Ascending aorta (tissue), 2 donors: ENCODE results near the gene MNDA. TPM values are rescaled to one million over a fixed set of nuclear protein-coding genes. Genes with fewer than 3 reads are reported as not detected.
A peak's percentile ranks its signal among the peaks of the same experiment; 100 is the strongest.

Experiments used
- DNase-seq, 2 donors: peaks; one replicate each; pipeline ENCODE4 v3.0.0-alpha.2; 2019; ENCODE audit warnings: low spot score in 2 of 2
- H3K27ac ChIP-seq, 2 donors: fragments of 200-600 bp; sonication (generic); one replicate each; pipeline ENCODE4 v1.5.1; 2016 to 2017; ENCODE audit warnings: mild to moderate bottlenecking in 1 of 2
- H3K27me3 ChIP-seq: fragments of 200-600 bp; sonication (generic); one replicate; pipeline ENCODE4 v1.5.1; 2017
- H3K36me3 ChIP-seq, 2 donors: fragments of 200-600 bp; sonication (generic); one replicate each; pipeline ENCODE4 v1.5.1; 2016
- H3K4me1 ChIP-seq, 2 donors: fragments of 200-600 bp; sonication (generic); one replicate each; pipeline ENCODE4 v1.5.1; 2016 to 2017; ENCODE audit warnings: mild to moderate bottlenecking in 1 of 2
- H3K4me3 ChIP-seq, 2 donors: fragments of 200-600 bp; sonication (generic); one replicate each; pipeline ENCODE4 v1.5.1; 2016 to 2017; ENCODE audit warnings: mild to moderate bottlenecking in 1 of 2
- H3K9me3 ChIP-seq, 2 donors: fragments of 200-600 bp; sonication (generic); one replicate each; pipeline ENCODE4 v1.5.1; 2016
- intact Hi-C: fragments of 100-400 bp; cut with DNase I; formaldehyde crosslinking; loops from one replicate; pipeline ENCODE4 v1.15.1; 2023
- total RNA-seq: library from RNA; depleted of rRNA; stranded (reverse); fragments of >200 nt; gene quantifications from one replicate; pipeline ENCODE4 v1.1.0, GENCODE V29; 2016
- TF ChIP-seq, protein P1 (sequence below), 3 experiments: fragments of 200-600 bp in 2 of 3; fragments of 450-650 bp in 1 of 3; sonication (generic) in 2 of 3; IDR thresholded peaks; one replicate each; pipeline ENCODE4 v1.5.1; 2016 to 2019; ENCODE audit warnings: antibody characterized with exemption in 3 of 3, mild to moderate bottlenecking in 1 of 3, moderate library complexity in 1 of 3

MNDA gene
- 3.5 TPM for total RNA-seq

DNA sequence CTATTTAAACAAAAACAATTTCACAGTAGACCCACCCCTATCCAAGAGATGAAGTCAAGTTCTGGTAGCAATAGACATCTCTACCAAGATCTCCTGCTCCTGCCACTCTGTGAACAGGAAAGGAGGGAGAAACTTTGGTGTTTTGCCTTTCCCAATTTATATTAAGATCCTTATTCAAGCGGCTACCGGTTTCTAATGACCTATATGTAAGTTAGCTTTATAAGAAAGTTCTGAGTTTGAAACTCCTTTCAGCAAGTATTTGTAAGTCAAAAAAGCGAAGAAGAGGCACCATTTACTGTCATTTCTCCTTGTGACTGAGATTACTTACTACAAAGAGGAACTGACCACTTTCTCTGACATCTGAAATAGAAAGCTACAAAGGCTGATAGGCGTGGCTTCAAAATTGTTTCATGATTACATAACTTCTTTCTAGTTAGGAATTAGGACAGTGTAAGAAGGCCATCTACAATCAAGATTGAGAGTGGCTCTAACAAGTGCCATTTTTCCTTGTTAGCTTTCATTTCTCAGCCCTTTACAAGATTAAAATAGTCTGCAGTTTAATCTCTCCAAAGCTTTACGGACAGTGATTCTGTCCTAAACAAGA, at the start of gene MNDA:
TSS of gene MNDA (plus strand) at position 448 of the 604 bp plus-strand sequence. CDS start 10,803 bp downstream, outside the sequence.
- intact Hi-C loops = no loop called here
- Histone ChIP-seq H3K4me3 (peak within 1 kb of the TSS in 1 of 2 donors; percentile 18), H3K27ac (peak within 1 kb of the TSS in 1 of 2 donors; percentile 6), H3K4me1 (no peaks in the 10 kb centered on the region), H3K27me3 (no peaks in the 10 kb centered on the region), H3K9me3 (no peaks in the 10 kb centered on the region), H3K36me3 (no peaks in the 10 kb centered on the region)
- TF ChIP-seq, protein P1, sequence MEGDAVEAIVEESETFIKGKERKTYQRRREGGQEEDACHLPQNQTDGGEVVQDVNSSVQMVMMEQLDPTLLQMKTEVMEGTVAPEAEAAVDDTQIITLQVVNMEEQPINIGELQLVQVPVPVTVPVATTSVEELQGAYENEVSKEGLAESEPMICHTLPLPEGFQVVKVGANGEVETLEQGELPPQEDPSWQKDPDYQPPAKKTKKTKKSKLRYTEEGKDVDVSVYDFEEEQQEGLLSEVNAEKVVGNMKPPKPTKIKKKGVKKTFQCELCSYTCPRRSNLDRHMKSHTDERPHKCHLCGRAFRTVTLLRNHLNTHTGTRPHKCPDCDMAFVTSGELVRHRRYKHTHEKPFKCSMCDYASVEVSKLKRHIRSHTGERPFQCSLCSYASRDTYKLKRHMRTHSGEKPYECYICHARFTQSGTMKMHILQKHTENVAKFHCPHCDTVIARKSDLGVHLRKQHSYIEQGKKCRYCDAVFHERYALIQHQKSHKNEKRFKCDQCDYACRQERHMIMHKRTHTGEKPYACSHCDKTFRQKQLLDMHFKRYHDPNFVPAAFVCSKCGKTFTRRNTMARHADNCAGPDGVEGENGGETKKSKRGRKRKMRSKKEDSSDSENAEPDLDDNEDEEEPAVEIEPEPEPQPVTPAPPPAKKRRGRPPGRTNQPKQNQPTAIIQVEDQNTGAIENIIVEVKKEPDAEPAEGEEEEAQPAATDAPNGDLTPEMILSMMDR (IDR thresholded peaks at IDR 0.05) = no peak
- no peak for DNase-seq

DNA sequence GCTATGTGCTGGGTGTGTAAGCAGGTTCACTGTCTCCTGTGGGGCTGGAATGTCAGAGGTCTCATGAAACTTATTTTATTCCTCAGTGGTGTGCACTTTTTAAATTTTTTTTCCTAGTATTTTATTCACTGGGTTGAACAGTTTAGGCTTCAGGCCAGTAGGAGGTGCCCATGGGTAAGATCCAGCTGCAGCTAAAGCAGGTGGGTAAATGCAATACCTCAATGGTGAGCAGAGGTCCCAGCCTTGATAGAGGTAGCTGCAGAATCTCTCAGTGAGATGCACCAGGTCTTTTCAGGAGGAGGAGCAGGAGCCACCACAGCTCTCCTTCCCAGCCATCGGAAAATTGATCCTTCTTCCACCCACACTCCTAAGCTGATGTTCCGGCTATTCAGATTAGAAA, 37.5 kb upstream of the MNDA start:
- Histone ChIP-seq H3K4me1 (no peaks in the 10 kb centered on the region), H3K9me3 (no peaks in the 10 kb centered on the region), H3K4me3 (no peak overlapping the region), H3K27me3 (no peaks in the 10 kb centered on the region), H3K36me3 (no peaks in the 10 kb centered on the region), H3K27ac (no peak overlapping the region)
- TF ChIP-seq, protein P1 (IDR thresholded peaks at IDR 0.05) = no peak
- intact Hi-C loops = no loop called here
- no peak for DNase-seq

DNA sequence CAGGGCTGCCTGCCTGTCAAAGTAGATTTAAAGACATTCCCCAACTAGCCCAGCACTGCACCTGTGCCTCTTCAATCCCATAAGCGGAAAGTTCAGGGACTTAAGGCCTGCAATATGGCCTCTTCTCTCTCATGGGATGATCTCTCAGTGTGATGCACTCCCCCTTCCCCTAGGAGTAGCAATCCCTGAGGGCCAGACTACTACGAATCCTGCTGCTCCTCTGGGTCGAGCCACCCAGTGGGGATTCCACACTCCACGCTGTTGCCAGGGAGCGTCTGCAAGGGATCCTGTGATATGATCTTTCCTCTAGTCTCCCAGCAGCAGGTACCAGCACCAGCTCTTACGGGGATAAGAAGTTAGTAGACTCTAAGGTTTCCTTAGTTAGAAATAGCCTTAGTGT, 36.9 kb upstream of the MNDA start:
- Histone ChIP-seq H3K27me3 (no peaks in the 10 kb centered on the region), H3K4me1 (no peaks in the 10 kb centered on the region), H3K36me3 (no peaks in the 10 kb centered on the region), H3K27ac (no peak overlapping the region), H3K4me3 (no peak overlapping the region), H3K9me3 (no peaks in the 10 kb centered on the region)
- no peak for DNase-seq
- TF ChIP-seq, protein P1 (IDR thresholded peaks at IDR 0.05) = no peak
- intact Hi-C loops = no loop called here

DNA sequence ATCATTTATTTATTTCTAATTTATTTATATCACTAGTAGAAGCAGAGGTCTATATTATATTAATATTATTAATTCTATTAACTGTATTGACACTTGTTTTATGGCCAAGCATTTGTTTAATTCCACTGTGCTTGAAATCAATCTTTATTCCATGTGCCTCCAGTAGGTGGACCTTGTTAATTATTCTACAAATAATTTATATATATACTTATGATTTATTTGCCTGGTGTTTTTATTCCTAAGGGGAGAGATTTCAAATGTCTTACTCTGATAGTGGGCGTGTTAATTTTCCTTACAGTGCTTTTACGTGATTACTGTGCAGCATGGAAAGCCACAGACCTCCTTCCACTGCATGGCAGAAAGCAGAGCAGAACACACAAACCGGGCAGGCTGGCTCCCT, 32.6 kb upstream of the MNDA start:
- Histone ChIP-seq H3K9me3 (no peaks in the 10 kb centered on the region), H3K36me3 (no peaks in the 10 kb centered on the region), H3K27me3 (no peaks in the 10 kb centered on the region), H3K4me1 (no peaks in the 10 kb centered on the region), H3K4me3 (no peak overlapping the region), H3K27ac (no peak overlapping the region)
- DNase-seq = no peak
- intact Hi-C loops = no loop called here
- TF ChIP-seq, protein P1 (IDR thresholded peaks at IDR 0.05) = no peak

DNA sequence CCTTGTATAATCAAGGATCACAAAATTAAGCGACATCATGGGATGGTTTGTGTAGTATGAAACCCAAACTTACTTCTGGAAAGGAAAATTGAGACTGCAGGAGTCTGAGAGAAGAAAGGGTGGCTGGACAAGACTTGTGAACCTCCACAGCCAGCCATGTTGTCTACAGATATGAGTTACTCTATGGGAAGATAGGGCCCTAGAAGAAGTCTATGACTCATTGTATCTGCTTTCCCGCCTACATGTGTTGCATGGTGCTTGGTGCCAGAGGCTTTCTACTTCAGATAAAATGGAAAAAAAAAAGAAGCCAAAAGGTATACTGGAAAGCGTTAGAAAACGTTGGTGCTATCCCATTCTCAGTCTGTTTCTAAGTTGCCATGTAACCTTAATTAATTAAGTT, 31.5 kb upstream of the MNDA start:
- Histone ChIP-seq H3K9me3 (no peaks in the 10 kb centered on the region), H3K27ac (no peak overlapping the region), H3K36me3 (no peaks in the 10 kb centered on the region), H3K27me3 (no peaks in the 10 kb centered on the region), H3K4me3 (no peak overlapping the region), H3K4me1 (no peaks in the 10 kb centered on the region)
- intact Hi-C loops = no loop called here
- DNase-seq = no peak
- TF ChIP-seq, protein P1 (IDR thresholded peaks at IDR 0.05) = no peak

DNA sequence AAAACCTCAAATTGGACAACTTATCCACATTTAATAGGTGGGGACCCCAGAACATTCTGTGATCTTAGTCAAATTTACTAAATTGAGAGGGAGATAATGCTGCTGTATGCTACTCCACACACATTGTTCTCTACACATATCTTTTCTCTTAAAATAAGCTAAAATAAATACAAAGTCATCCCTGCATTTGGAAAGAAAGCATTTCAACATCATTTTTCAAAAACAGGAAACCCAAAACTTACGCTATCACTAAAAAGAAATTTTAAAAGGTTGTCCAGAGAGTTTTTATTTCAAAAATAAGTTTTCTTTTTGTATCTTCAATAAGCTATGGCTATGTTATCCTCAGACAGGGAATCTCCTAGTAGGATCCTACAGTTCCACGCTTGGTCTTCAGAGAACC, 30.6 kb upstream of the MNDA start:
- no peaks in the 10 kb centered on the region for H3K9me3 ChIP-seq
- H3K4me3 ChIP-seq = no peak overlapping the region
- intact Hi-C loops = no loop called here
- TF ChIP-seq, protein P1 (IDR thresholded peaks at IDR 0.05) = no peak
- H3K27me3 ChIP-seq = no peaks in the 10 kb centered on the region
- no peak for DNase-seq
- H3K36me3 ChIP-seq = no peaks in the 10 kb centered on the region
- no peaks in the 10 kb centered on the region for H3K4me1 ChIP-seq
- H3K27ac ChIP-seq = no peak overlapping the region
